H9 (cell line): ENCODE data around the gene GPATCH11. TPM values are rescaled to one million over a fixed set of nuclear protein-coding genes. Genes with fewer than 3 reads are reported as not detected.
A peak's percentile ranks its signal among the peaks of the same experiment; 100 is the strongest.

ENCODE experiments used
- DNase-seq: peaks from one replicate; pipeline ENCODE4 v3.0.0-alpha.2; 2017
- H2AFZ ChIP-seq: one replicate; pipeline ENCODE4 v1.6.1; 2013; ENCODE audit warnings: mild to moderate bottlenecking, low read length, control low read depth, moderate library complexity
- H2AK5ac ChIP-seq: 2 replicates; pipeline ENCODE4 v1.6.1; 2013; ENCODE audit warnings: low read length, control low read depth, mixed read lengths; ENCODE audit not compliant: insufficient read length
- H2BK120ac ChIP-seq: one replicate; pipeline ENCODE4 v1.6.1; 2013; ENCODE audit warnings: low read depth, mild to moderate bottlenecking, low read length, control low read depth, inconsistent platforms; ENCODE audit not compliant: poor library complexity, severe bottlenecking
- H2BK12ac ChIP-seq: 2 replicates; pipeline ENCODE4 v1.6.1; 2013; ENCODE audit warnings: low read length, control low read depth, mixed read lengths, low read depth; ENCODE audit not compliant: insufficient read length
- H2BK15ac ChIP-seq: 2 replicates; pipeline ENCODE4 v1.6.1; 2013; ENCODE audit warnings: low read depth, low read length, control low read depth
- H2BK20ac ChIP-seq: one replicate; pipeline ENCODE4 v1.6.1; 2013; ENCODE audit warnings: low read depth, mild to moderate bottlenecking, low read length, control low read depth, inconsistent platforms; ENCODE audit not compliant: poor library complexity, severe bottlenecking
- H2BK5ac ChIP-seq: 2 replicates; pipeline ENCODE4 v1.6.1; 2013; ENCODE audit warnings: low read length, control low read depth, mixed read lengths; ENCODE audit not compliant: insufficient read length
- H3K14ac ChIP-seq: 2 replicates; pipeline ENCODE4 v1.6.1; 2013; ENCODE audit warnings: low read length, control low read depth; ENCODE audit not compliant: insufficient read depth
- H3K18ac ChIP-seq: 2 replicates; pipeline ENCODE4 v1.6.1; 2013; ENCODE audit warnings: low read depth, mild to moderate bottlenecking, mixed read lengths, low read length, control low read depth; ENCODE audit not compliant: insufficient read length
- H3K23ac ChIP-seq: 2 replicates; pipeline ENCODE4 v1.6.1; 2013; ENCODE audit warnings: low read length, control low read depth, mixed read lengths, low read depth; ENCODE audit not compliant: insufficient read length
- H3K23me2 ChIP-seq: 2 replicates; pipeline ENCODE4 v1.6.1; 2013; ENCODE audit warnings: low read depth, mild to moderate bottlenecking, mixed read lengths, low read length, control low read depth; ENCODE audit not compliant: insufficient read length, poor library complexity, severe bottlenecking
- H3K27ac ChIP-seq: 2 replicates; pipeline ENCODE4 v1.5.1; 2013; ENCODE audit warnings: low read length, control low read depth, mixed read lengths, low read depth; ENCODE audit not compliant: insufficient read length
- H3K27me3 ChIP-seq: 2 replicates; pipeline ENCODE4 v1.6.1; 2013; ENCODE audit warnings: low read length, control low read depth, inconsistent platforms; ENCODE audit not compliant: insufficient read depth
- H3K4ac ChIP-seq: 2 replicates; pipeline ENCODE4 v1.6.1; 2013; ENCODE audit warnings: low read depth, mild to moderate bottlenecking, control low read depth, inconsistent platforms, low read length, moderate library complexity
- H3K4me1 ChIP-seq: 2 replicates; pipeline ENCODE4 v1.6.1; 2013; ENCODE audit warnings: low read length, control low read depth, inconsistent platforms; ENCODE audit not compliant: insufficient read depth
- H3K4me2 ChIP-seq: 2 replicates; pipeline ENCODE4 v1.6.1; 2013; ENCODE audit warnings: low read length, control low read depth, mixed read lengths; ENCODE audit not compliant: insufficient read length, insufficient read depth
- H3K56ac ChIP-seq: 2 replicates; pipeline ENCODE4 v1.6.1; 2013; ENCODE audit warnings: low read depth, mild to moderate bottlenecking, mixed read lengths, low read length, control low read depth; ENCODE audit not compliant: insufficient read length
- H3K79me1 ChIP-seq: 2 replicates; pipeline ENCODE4 v1.6.1; 2013; ENCODE audit warnings: low read depth, mild to moderate bottlenecking, moderate library complexity, low read length, control low read depth, inconsistent platforms; ENCODE audit not compliant: insufficient read depth, poor library complexity, severe bottlenecking
- H3K79me2 ChIP-seq: 2 replicates; pipeline ENCODE4 v1.6.1; 2013; ENCODE audit warnings: low read length, control low read depth, inconsistent platforms; ENCODE audit not compliant: insufficient read depth
- H3K9ac ChIP-seq: 2 replicates; pipeline ENCODE4 v1.6.1; 2013; ENCODE audit warnings: low read length, control low read depth, mixed read lengths; ENCODE audit not compliant: insufficient read length; ENCODE audit errors: extremely low read depth
- H3K9me3 ChIP-seq: one replicate; pipeline ENCODE4 v1.6.1; 2013; ENCODE audit warnings: low read depth, low read length, inconsistent platforms; ENCODE audit not compliant: control insufficient read depth
- H3T11ph ChIP-seq: one replicate; pipeline ENCODE4 v1.6.1; 2013; ENCODE audit warnings: mild to moderate bottlenecking, low read length, control low read depth, inconsistent platforms
- H4K20me1 ChIP-seq: one replicate; pipeline ENCODE4 v1.6.1; 2013; ENCODE audit not compliant: control insufficient read depth, insufficient read length, insufficient read depth
- H4K5ac ChIP-seq: 2 replicates; pipeline ENCODE4 v1.6.1; 2013; ENCODE audit warnings: low read depth, mild to moderate bottlenecking, mixed read lengths, low read length, control low read depth; ENCODE audit not compliant: insufficient read length
- H4K8ac ChIP-seq: replicated peaks from 2 replicates; pipeline ENCODE4 v1.6.1; 2013; ENCODE audit warnings: low read length, control low read depth, mixed read lengths, low read depth; ENCODE audit not compliant: insufficient read length
- H4K91ac ChIP-seq: 2 replicates; pipeline ENCODE4 v1.6.1; 2013; ENCODE audit warnings: low read depth, mild to moderate bottlenecking, moderate library complexity, mixed read lengths, low read length, control low read depth; ENCODE audit not compliant: insufficient read length
- H3K27ac Mint-ChIP-seq, 3 experiments: 2 replicates in 2 of 3; 3 replicates in 1 of 3; pipeline ENCODE4 v1.8.0; 2020 to 2021; ENCODE audit warnings: mixed read lengths in 3 of 3, mild to moderate bottlenecking in 1 of 3, moderate library complexity in 1 of 3
- H3K27me3 Mint-ChIP-seq: 2 replicates; pipeline ENCODE4 v1.8.0; 2021; ENCODE audit warnings: low read depth, mild to moderate bottlenecking, moderate library complexity, mixed read lengths
- H3K36me3 Mint-ChIP-seq, 3 experiments: 2 replicates in 2 of 3; 3 replicates in 1 of 3; pipeline ENCODE4 v1.8.0; 2020 to 2021; ENCODE audit warnings: low read depth in 3 of 3, mixed read lengths in 3 of 3; ENCODE audit not compliant: insufficient read depth in 1 of 3
- H3K4me1 Mint-ChIP-seq, 2 experiments: 2 replicates each; pipeline ENCODE4 v1.8.0; 2020; ENCODE audit warnings: mixed read lengths in 2 of 2
- H3K4me3 Mint-ChIP-seq, 2 experiments: 2 replicates in 1 of 2; 3 replicates in 1 of 2; pipeline ENCODE4 v1.8.0; 2020 to 2021; ENCODE audit warnings: mild to moderate bottlenecking in 2 of 2, mixed read lengths in 2 of 2, moderate library complexity in 1 of 2
- H3K9me3 Mint-ChIP-seq, 2 experiments: 2 replicates in 1 of 2; 3 replicates in 1 of 2; pipeline ENCODE4 v1.8.0; 2020; ENCODE audit warnings: mild to moderate bottlenecking in 2 of 2, mixed read lengths in 2 of 2, moderate library complexity in 1 of 2
- WGBS: extraction: QIAGEN DNeasy Blood & Tissue Kit; methylation state at CpG from one replicate; pipeline ENCODE4 v1.1.7; 2013; ENCODE audit warnings: missing lambda C conversion rate, low lambda C conversion rate, mixed read lengths; ENCODE audit not compliant: insufficient read length; ENCODE audit errors: extremely low coverage; 5-methylcytosine and 5-hydroxymethylcytosine counted together
- total RNA-seq: library from RNA; stranded (reverse); gene quantifications from 2 replicates; pipeline ENCODE4 v1.2.1, GENCODE V29; 2021
- TF ChIP-seq, protein P1 (sequence below): fragments of 200-600 bp; sonication (generic); conservative IDR thresholded peaks from 3 replicates; pipeline ENCODE4 v1.8.0; 2021; ENCODE audit warnings: antibody characterized with exemption, mild to moderate bottlenecking

Gene GPATCH11
- total RNA-seq, 1 experiment from 2014 or later, result 3.1 TPM

DNA sequence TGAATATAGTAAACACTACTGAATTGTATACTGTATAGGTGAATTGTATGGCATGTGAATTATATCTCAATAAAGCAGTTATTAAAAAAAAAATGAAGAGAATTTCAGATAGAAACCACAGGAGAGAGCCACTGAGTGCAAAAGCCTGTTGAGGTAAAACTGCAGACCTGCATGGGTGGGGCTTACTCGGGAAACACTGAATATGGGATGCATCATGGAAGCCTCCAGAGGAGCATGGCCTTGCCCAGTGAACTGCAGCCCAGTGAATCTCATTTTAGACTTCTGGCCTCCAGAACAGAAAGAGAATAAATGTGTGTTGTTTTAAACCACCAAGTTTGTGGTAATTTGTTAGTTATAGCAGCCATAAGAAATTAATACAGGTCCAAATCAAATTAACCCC lies 15.7 kb downstream of the GPATCH11 start:
- Mint-ChIP-seq H3K4me1 (peaks cover 1 to 7% of the 10 kb centered on the region in 2 experiments), H3K9me3 (no peaks in the 10 kb centered on the region), H3K36me3 (peaks cover 0 to 16% (median 8%) of the 10 kb centered on the region in 3 experiments; a peak in 3 of 7 replicates), H3K27me3 (no peaks in the 10 kb centered on the region), H3K27ac (peak overlapping the region in 1 of 3 experiments; percentile 39; a peak in 1 of 7 replicates), H3K4me3 (no peak overlapping the region)
- Histone ChIP-seq H3K4me1 (no peaks in the 10 kb centered on the region), H3K4me2 (no peak overlapping the region), H4K5ac (no peak overlapping the region), H3K79me1 (no peaks in the 10 kb centered on the region), H2AFZ (no peak overlapping the region), H3K23me2 (no peaks in the 10 kb centered on the region), H3K27me3 (no peaks in the 10 kb centered on the region), H4K8ac (no peak overlapping the region), H3K23ac (no peak overlapping the region), H3K4ac (no peak overlapping the region), H2BK120ac (no peak overlapping the region), H3K9ac (no peak overlapping the region), H4K20me1 (no peaks in the 10 kb centered on the region), H3K18ac (no peak overlapping the region), H3K9me3 (no peaks in the 10 kb centered on the region), H2BK20ac (no peak overlapping the region), H2AK5ac (no peak overlapping the region), H3T11ph (no peak overlapping the region), H2BK15ac (no peak overlapping the region), H2BK12ac (no peak overlapping the region), H4K91ac (no peak overlapping the region), H3K14ac (no peak overlapping the region), H3K27ac (no peak overlapping the region), H3K56ac (no peak overlapping the region), H2BK5ac (no peak overlapping the region), H3K79me2 (no peaks in the 10 kb centered on the region)
- no CpG with 5 or more reads among the region's 1 CpG for WGBS
- DNase-seq, result no peak
- TF ChIP-seq, protein P1, sequence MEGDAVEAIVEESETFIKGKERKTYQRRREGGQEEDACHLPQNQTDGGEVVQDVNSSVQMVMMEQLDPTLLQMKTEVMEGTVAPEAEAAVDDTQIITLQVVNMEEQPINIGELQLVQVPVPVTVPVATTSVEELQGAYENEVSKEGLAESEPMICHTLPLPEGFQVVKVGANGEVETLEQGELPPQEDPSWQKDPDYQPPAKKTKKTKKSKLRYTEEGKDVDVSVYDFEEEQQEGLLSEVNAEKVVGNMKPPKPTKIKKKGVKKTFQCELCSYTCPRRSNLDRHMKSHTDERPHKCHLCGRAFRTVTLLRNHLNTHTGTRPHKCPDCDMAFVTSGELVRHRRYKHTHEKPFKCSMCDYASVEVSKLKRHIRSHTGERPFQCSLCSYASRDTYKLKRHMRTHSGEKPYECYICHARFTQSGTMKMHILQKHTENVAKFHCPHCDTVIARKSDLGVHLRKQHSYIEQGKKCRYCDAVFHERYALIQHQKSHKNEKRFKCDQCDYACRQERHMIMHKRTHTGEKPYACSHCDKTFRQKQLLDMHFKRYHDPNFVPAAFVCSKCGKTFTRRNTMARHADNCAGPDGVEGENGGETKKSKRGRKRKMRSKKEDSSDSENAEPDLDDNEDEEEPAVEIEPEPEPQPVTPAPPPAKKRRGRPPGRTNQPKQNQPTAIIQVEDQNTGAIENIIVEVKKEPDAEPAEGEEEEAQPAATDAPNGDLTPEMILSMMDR, result no peak
